ENCODE results near the gene SLC6A20.
"Not testable (repeated sequence)": the region's sequence is repeated elsewhere in the genome, so short reads cannot be mapped to it uniquely, and the experiment has no call there.

The SLC6A20 gene

GRCh38 chr3:45754461-45754860, 41.9 kb downstream of the SLC6A20 start:
- no peak for DNase-seq

GRCh38 chr3:45753095-45753494, 43.2 kb downstream of the SLC6A20 start:
- no peak for DNase-seq

- no peak for DNase-seq
These were observed 44.6 kb downstream of the SLC6A20 start for GRCh38 chr3:45751537-45752242.

- no peak for DNase-seq
These were observed 46.5 kb downstream of the SLC6A20 start for GRCh38 chr3:45749880-45750279.

GRCh38 chr3:45749036-45749600, 47.2 kb downstream of the SLC6A20 start:
- DNase-seq = not testable (repeated sequence)

- DNase-seq = no peak
These were observed 48.3 kb downstream of the SLC6A20 start for GRCh38 chr3:45748068-45748467.

GRCh38 chr3:45746777-45747622, 49.3 kb downstream of the SLC6A20 start:
- no peak for DNase-seq

GRCh38 chr3:45746165-45746776, 50.1 kb downstream of the SLC6A20 start:
- DNase-seq = no peak

GRCh38 chr3:45742461-45743089, 53.8 kb downstream of the SLC6A20 start:
- no peak for DNase-seq

- DNase-seq = no peak
These were observed 54.4 kb downstream of the SLC6A20 start for GRCh38 chr3:45741742-45742460.

GRCh38 chr3:45741247-45741646, 55.1 kb downstream of the SLC6A20 start:
- no peak for DNase-seq

- DNase-seq = no peak
These were observed 56.3 kb downstream of the SLC6A20 start for GRCh38 chr3:45739991-45740390.

- no peak for DNase-seq
These were observed 59.1 kb downstream of the SLC6A20 start for GRCh38 chr3:45737234-45737633.

- DNase-seq = no peak
These were observed 59.6 kb downstream of the SLC6A20 start for GRCh38 chr3:45736707-45737106.

- DNase-seq = no peak
These were observed 65.8 kb downstream of the SLC6A20 start for GRCh38 chr3:45730409-45731154.

- no peak for DNase-seq
These were observed 66.7 kb downstream of the SLC6A20 start for GRCh38 chr3:45729614-45730013.

GRCh38 chr3:45724911-45725310, 71.4 kb downstream of the SLC6A20 start:
- no peak for DNase-seq

GRCh38 chr3:45719655-45720487, 76.5 kb downstream of the SLC6A20 start:
- DNase-seq = no peak

GRCh38 chr3:45716790-45717336, 79.5 kb downstream of the SLC6A20 start:
- DNase-seq = no peak

GRCh38 chr3:45715945-45716344, 80.4 kb downstream of the SLC6A20 start:
- no peak for DNase-seq

Data from CD4-positive, alpha-beta T cell treated with Interleukin-10 for 1 hour (primary cell).